H1 (cell line): ENCODE measurements around the gene INSYN2A. TPM values are rescaled to one million over a fixed set of nuclear protein-coding genes. Genes with fewer than 3 reads are reported as not detected.

Experiments
- CTCF ChIA-PET: fragments of 300-600 bp; sonication (Branson Sonifier 250); formaldehyde crosslinking; loops from one replicate; lab custom pipeline; 2021; ENCODE audit not compliant: partially characterized antibody; lab: Charles Lee
- POLR2A ChIA-PET: fragments of 300-600 bp; sonication (Branson Sonifier 250); formaldehyde crosslinking; loops from one replicate; lab custom pipeline; 2021; ENCODE audit warnings: inconsistent platforms; ENCODE audit not compliant: partially characterized antibody; lab: Charles Lee
- DNase-seq, 2 experiments: peaks; one replicate each; pipeline versions ENCODE4 v3.0.0 to v3.0.0-alpha.2; 2010 to 2022; ENCODE audit warnings: low spot score in 2 of 2, low read depth in 1 of 2, mixed read lengths in 1 of 2
- FAIRE-seq: peaks from 2 replicates; lab custom pipeline; 2011; peaks lifted over from hg19 to GRCh38; lab: Jason Lieb, UNC
- H2AFZ ChIP-seq: 2 replicates; pipeline ENCODE4 v1.8.1; 2012; ENCODE audit warnings: low read length, inconsistent platforms
- H2AK5ac ChIP-seq: 2 replicates; pipeline ENCODE4 v1.6.1; 2013; ENCODE audit warnings: low read depth, low read length
- H2BK120ac ChIP-seq: replicated peaks from 2 replicates; pipeline ENCODE3; 2013; ENCODE audit warnings: low read depth, low read length, inconsistent platforms
- H2BK12ac ChIP-seq: 2 replicates; pipeline ENCODE4 v1.6.1; 2013; ENCODE audit warnings: low read depth, low read length
- H2BK15ac ChIP-seq: 2 replicates; pipeline ENCODE4 v1.6.1; 2013; ENCODE audit warnings: low read length
- H2BK20ac ChIP-seq: 2 replicates; pipeline ENCODE4 v1.6.1; 2013; ENCODE audit warnings: low read length
- H2BK5ac ChIP-seq: 2 replicates; pipeline ENCODE4 v1.6.1; 2013; ENCODE audit warnings: low read depth, low read length
- H3K14ac ChIP-seq: 2 replicates; pipeline ENCODE4 v1.6.1; 2013; ENCODE audit warnings: inconsistent platforms; ENCODE audit not compliant: insufficient read length
- H3K18ac ChIP-seq: 2 replicates; pipeline ENCODE4 v1.6.1; 2013; ENCODE audit warnings: low read length; ENCODE audit errors: extremely low read depth
- H3K23ac ChIP-seq: 2 replicates; pipeline ENCODE4 v1.6.1; 2013; ENCODE audit warnings: inconsistent platforms; ENCODE audit not compliant: insufficient read length
- H3K23me2 ChIP-seq: 2 replicates; pipeline ENCODE4 v1.6.1; 2013; ENCODE audit warnings: low read depth, low read length
- H3K27ac ChIP-seq: 2 replicates; pipeline ENCODE4 v1.6.1; 2011; ENCODE audit warnings: low read depth, low read length, inconsistent platforms
- H3K27me3 ChIP-seq, 4 experiments: replicated peaks in 1 of 4; 1 replicate in 1 of 4; 2 replicates in 3 of 4; pipeline versions ENCODE4 v1.6.1 to v1.8.1; 2011 to 2013; ENCODE audit warnings: low read length in 3 of 4, mild to moderate bottlenecking in 3 of 4, inconsistent platforms in 2 of 4, mixed read lengths in 2 of 4, moderate library complexity in 1 of 4; ENCODE audit not compliant: control insufficient read depth in 3 of 4, insufficient read depth in 3 of 4; ENCODE audit errors: extremely low read depth in 1 of 4
- H3K36me3 ChIP-seq, 4 experiments: 2 replicates each; pipeline versions ENCODE4 v1.6.1 to v1.8.1; 2011 to 2013; ENCODE audit warnings: mild to moderate bottlenecking in 4 of 4, low read length in 3 of 4, moderate library complexity in 2 of 4, control low read depth in 1 of 4, inconsistent platforms in 1 of 4; ENCODE audit not compliant: insufficient read depth in 4 of 4, control insufficient read depth in 2 of 4
- H3K4ac ChIP-seq: replicated peaks from 2 replicates; pipeline ENCODE3; 2013; ENCODE audit warnings: low read length, low read depth, mixed read lengths, inconsistent platforms; ENCODE audit not compliant: insufficient read length
- H3K4me1 ChIP-seq, 4 experiments: replicated peaks in 1 of 4; 1 replicate in 1 of 4; 2 replicates in 3 of 4; pipeline versions ENCODE4 v1.6.1 to v1.8.1; 2011 to 2013; ENCODE audit warnings: low read length in 3 of 4, inconsistent platforms in 2 of 4, mixed read lengths in 1 of 4; ENCODE audit not compliant: insufficient read depth in 4 of 4, control insufficient read depth in 3 of 4
- H3K4me2 ChIP-seq, 2 experiments: 2 replicates each; pipeline versions ENCODE4 v1.6.1 to v1.8.1; 2011 to 2013; ENCODE audit warnings: low read depth in 2 of 2, low read length in 2 of 2, control low read depth in 1 of 2, inconsistent platforms in 1 of 2, mild to moderate bottlenecking in 1 of 2; ENCODE audit not compliant: insufficient read depth in 1 of 2
- H3K4me3 ChIP-seq, 4 experiments: fragments of 200-600, 300-600 bp in 1 of 4; sonication (generic), shearing (Covaris generic), sonication (Bioruptor Twin) in 1 of 4; 2 replicates each; pipeline versions ENCODE4 v1.5.1 to v1.8.1; 2011 to 2016; ENCODE audit warnings: low read length in 4 of 4, low read depth in 3 of 4, control low read depth in 2 of 4, inconsistent platforms in 2 of 4, mild to moderate bottlenecking in 2 of 4, mixed read lengths in 1 of 4, moderate library complexity in 1 of 4; ENCODE audit not compliant: insufficient read depth in 2 of 4; ENCODE audit errors: extremely low read depth in 1 of 4
- H3K56ac ChIP-seq: replicated peaks from 2 replicates; pipeline ENCODE3; 2013; ENCODE audit warnings: low read depth, mild to moderate bottlenecking, mixed read lengths, low read length, inconsistent platforms; ENCODE audit not compliant: insufficient read length
- H3K79me1 ChIP-seq: 2 replicates; pipeline ENCODE4 v1.6.1; 2013; ENCODE audit warnings: low read depth, low read length, control low read depth
- H3K79me2 ChIP-seq, 2 experiments: 2 replicates each; pipeline versions ENCODE4 v1.6.1 to v1.8.1; 2012 to 2013; ENCODE audit warnings: low read length in 2 of 2, mild to moderate bottlenecking in 2 of 2, inconsistent platforms in 1 of 2; ENCODE audit not compliant: insufficient read depth in 2 of 2, control insufficient read depth in 1 of 2
- H3K9ac ChIP-seq, 4 experiments: replicated peaks in 1 of 4; 1 replicate in 1 of 4; 2 replicates in 3 of 4; pipeline versions ENCODE4 v1.6.1 to v1.8.1; 2011 to 2013; ENCODE audit warnings: low read depth in 3 of 4, low read length in 3 of 4, control low read depth in 2 of 4, mild to moderate bottlenecking in 2 of 4, moderate library complexity in 2 of 4, inconsistent platforms in 1 of 4; ENCODE audit errors: extremely low read depth in 1 of 4
- H3K9me3 ChIP-seq, 2 experiments: 2 replicates each; pipeline versions ENCODE4 v1.6.1 to v1.8.1; 2012 to 2013; ENCODE audit warnings: mild to moderate bottlenecking in 2 of 2, moderate library complexity in 2 of 2, control low read depth in 1 of 2, inconsistent platforms in 1 of 2, low read depth in 1 of 2, low read length in 1 of 2, mixed read lengths in 1 of 2; ENCODE audit not compliant: insufficient read depth in 2 of 2
- H4K20me1 ChIP-seq, 2 experiments: replicated peaks in 1 of 2; 2 replicates each; pipeline versions ENCODE3 to v1.8.1; 2011 to 2013; ENCODE audit warnings: inconsistent platforms in 2 of 2, low read length in 2 of 2, mild to moderate bottlenecking in 1 of 2; ENCODE audit not compliant: insufficient read depth in 2 of 2, control insufficient read depth in 1 of 2
- H4K5ac ChIP-seq: 2 replicates; pipeline ENCODE4 v1.6.1; 2013; ENCODE audit warnings: low read length, low read depth, mixed read lengths, inconsistent platforms; ENCODE audit not compliant: insufficient read length
- H4K8ac ChIP-seq: 2 replicates; pipeline ENCODE4 v1.8.0; 2013; ENCODE audit warnings: mild to moderate bottlenecking, moderate library complexity, low read length, inconsistent platforms; ENCODE audit not compliant: insufficient read depth; ENCODE audit errors: extremely low read depth
- H4K91ac ChIP-seq: replicated peaks from 2 replicates; pipeline ENCODE3; 2013; ENCODE audit warnings: low read length, mixed read lengths, inconsistent platforms; ENCODE audit not compliant: insufficient read length
- ASH2L ChIP-seq: fragments of 200-600, 300-600 bp; sonication (generic); IDR thresholded peaks from one replicate; pipeline ENCODE4 v1.7.1; 2017; ENCODE audit warnings: low read length
- CBX5 ChIP-seq: fragments of 300-800, 300-1000 bp; sonication (generic); IDR thresholded peaks from 2 replicates; pipeline ENCODE4 v1.7.1; 2016; ENCODE audit warnings: antibody characterized with exemption, low read length, low read depth
- CBX8 ChIP-seq: fragments of 300-800, 300-1000 bp; sonication (generic); IDR thresholded peaks from 2 replicates; pipeline ENCODE4 v1.7.1; 2016; ENCODE audit warnings: low read depth, low read length, borderline replicate concordance
- CEBPB ChIP-seq: IDR thresholded peaks from 2 replicates; pipeline ENCODE4 v1.6.1; 2012; ENCODE audit warnings: low read depth, low read length
- EZH2 ChIP-seq: fragments of 200-600 bp; sonication (generic); IDR thresholded peaks from 2 replicates; pipeline ENCODE4 v1.7.1; 2012; ENCODE audit warnings: low read depth, mild to moderate bottlenecking, moderate library complexity, low read length, inconsistent platforms; ENCODE audit not compliant: severe bottlenecking
- HDAC2 ChIP-seq, 2 experiments: fragments of 300-600 bp in 1 of 2; sonication (generic) in 1 of 2; IDR thresholded peaks; 2 replicates each; pipeline ENCODE4 v1.6.1; 2011 to 2012; ENCODE audit warnings: low read depth in 2 of 2, low read length in 2 of 2, mild to moderate bottlenecking in 2 of 2, moderate library complexity in 2 of 2, borderline replicate concordance in 1 of 2, inconsistent platforms in 1 of 2
- JUND ChIP-seq: IDR thresholded peaks from 2 replicates; pipeline ENCODE4 v1.6.1; 2011; ENCODE audit warnings: mild to moderate bottlenecking, improper control_type of control experiment, low read length
- KDM1A ChIP-seq: fragments of 200-600, 300-600 bp; sonication (generic); IDR thresholded peaks from 2 replicates; pipeline ENCODE4 v1.7.1; 2016; ENCODE audit warnings: mild to moderate bottlenecking, low read length, borderline replicate concordance
- POLR2A ChIP-seq, 2 experiments: IDR thresholded peaks; 1 replicate in 1 of 2; 2 replicates in 1 of 2; pipeline ENCODE4 v1.6.1; 2011; ENCODE audit warnings: low read depth in 2 of 2, low read length in 2 of 2, mild to moderate bottlenecking in 2 of 2; ENCODE audit errors: control extremely low read depth in 1 of 2
- SRF ChIP-seq: IDR thresholded peaks from 2 replicates; pipeline ENCODE4 v1.6.1; 2011; ENCODE audit warnings: mild to moderate bottlenecking, low read depth, low read length, moderate library complexity
- TAF7 ChIP-seq: optimal IDR thresholded peaks from 2 replicates; pipeline ENCODE3; 2011; ENCODE audit warnings: low read depth, mild to moderate bottlenecking, inconsistent platforms, low read length, moderate library complexity, borderline replicate concordance
- TBP ChIP-seq: IDR thresholded peaks from 2 replicates; pipeline ENCODE4 v1.6.1; 2011; ENCODE audit warnings: low read depth, low read length, improper control_type of control experiment
- USF2 ChIP-seq: IDR thresholded peaks from 2 replicates; pipeline ENCODE4 v1.6.1; 2011; ENCODE audit warnings: low read length, improper control_type of control experiment
- WGBS, 2 experiments: shearing (Covaris generic) in 1 of 2; methylation state at CpG; one replicate each; pipeline versions ENCODE4 v1.1.6 to v1.1.7; 2013 to 2015; ENCODE audit warnings: low lambda C conversion rate in 2 of 2, mixed read lengths in 2 of 2, inconsistent platforms in 1 of 2, low coverage in 1 of 2, missing lambda C conversion rate in 1 of 2; ENCODE audit not compliant: insufficient replicate concordance in 2 of 2, insufficient coverage in 1 of 2, insufficient read length in 1 of 2; ENCODE audit errors: extremely low coverage in 1 of 2, missing lambda C conversion rate in 1 of 2; 5-methylcytosine and 5-hydroxymethylcytosine counted together
- polyA plus RNA-seq, 7 experiments: library from polyadenylated mRNA; depleted of rRNA in 3 of 7; stranded (reverse) in 5 of 7; unstranded in 2 of 7; fragments of >200 nt in 5 of 7; fragments of 200-250 nt in 2 of 7; gene quantifications; 1 replicate in 5 of 7; 2 replicates in 1 of 7; 4 replicates in 1 of 7; pipeline versions ENCODE4 v1.2.1 to v1.2.3, GENCODE V29; 2011 to 2013; ENCODE audit warnings: missing spikeins in 2 of 7, mixed read lengths in 2 of 7
- total RNA-seq: library from RNA; stranded (reverse); fragmentation: NEBNext Ultra II Directional; extraction: Animal tissue kit (Norgen Biotek cat#: 25700); gene quantifications from 2 replicates; pipeline ENCODE4 v1.2.1, GENCODE V29; 2021

The INSYN2A gene
- total and polyA plus RNA-seq, 2 of the 8 experiments (the other 6 are each of a cell fraction or from before 2014, with no cell fraction given) = 0.11 to 0.19 TPM

GRCh38 chr10:127162841-127163240, 33.5 kb downstream of the INSYN2A start:
- 92% methylated on average over 6 of the region's 6 CpGs; no CpG with 5 or more reads in 1 of the 2 experiments for WGBS, 2 experiments
- Histone ChIP-seq H3K36me3 (no peaks in the 10 kb centered on the region), H3K23ac (no peak overlapping the region), H3K14ac (no peak overlapping the region), H2BK15ac (no peak overlapping the region), H4K20me1 (peaks cover 0 to 2% of the 10 kb centered on the region in 2 experiments), H2AFZ (no peak overlapping the region), H4K8ac (no peak overlapping the region), H3K4ac (no peak overlapping the region), H2BK5ac (no peak overlapping the region), H2AK5ac (no peak overlapping the region), H2BK20ac (no peak overlapping the region; the same call in 1 of the 2 replicates), H3K9ac (no peak overlapping the region), H3K18ac (no peak overlapping the region), H2BK12ac (no peak overlapping the region), H3K79me1 (no peaks in the 10 kb centered on the region), H3K56ac (no peak overlapping the region), H3K4me2 (no peak overlapping the region), H4K5ac (no peak overlapping the region), H3K4me1 (no peaks in the 10 kb centered on the region), H3K4me3 (no peak overlapping the region), H3K9me3 (no peaks in the 10 kb centered on the region), H4K91ac (no peak overlapping the region), H3K79me2 (no peaks in the 10 kb centered on the region), H3K27ac (no peak overlapping the region), H3K27me3 (no peaks in the 10 kb centered on the region), H3K23me2 (no peaks in the 10 kb centered on the region), H2BK120ac (no peak overlapping the region)
- CTCF ChIA-PET = no interaction called here
- FAIRE-seq (no peak), DNase-seq (no peak)
- POLR2A ChIA-PET = no interaction called here
- TF ChIP-seq CBX5 (no peak), POLR2A (IDR thresholded peaks at IDR 0.05; ENCODE audit: control extremely low read depth in 1 of 2, low read depth in 2 of 2, low read length in 2 of 2) (no peak), KDM1A (no peak), CBX8 (no peak), SRF (no peak), ASH2L (no peak), USF2 (no peak), TBP (no peak), HDAC2 (IDR thresholded peaks at IDR 0.05; ENCODE audit: borderline replicate concordance in 1 of 2, low read depth in 2 of 2, low read length in 2 of 2) (no peak), JUND (no peak), EZH2 (no peak), TAF7 (no peak), CEBPB (no peak)
